Stimulated activated CD8-positive, alpha-beta memory T cell treated with anti-CD3 and anti-CD28 coated beads, Interleukin-15, amount 100 ng/mL, for 1 hour (primary cell): ENCODE results near the gene ELF5.

Experiments used
- DNase-seq: peaks from one replicate; pipeline ENCODE4 v3.0.0-alpha.2; 2020; ENCODE audit warnings: low read depth

Gene ELF5

DNA sequence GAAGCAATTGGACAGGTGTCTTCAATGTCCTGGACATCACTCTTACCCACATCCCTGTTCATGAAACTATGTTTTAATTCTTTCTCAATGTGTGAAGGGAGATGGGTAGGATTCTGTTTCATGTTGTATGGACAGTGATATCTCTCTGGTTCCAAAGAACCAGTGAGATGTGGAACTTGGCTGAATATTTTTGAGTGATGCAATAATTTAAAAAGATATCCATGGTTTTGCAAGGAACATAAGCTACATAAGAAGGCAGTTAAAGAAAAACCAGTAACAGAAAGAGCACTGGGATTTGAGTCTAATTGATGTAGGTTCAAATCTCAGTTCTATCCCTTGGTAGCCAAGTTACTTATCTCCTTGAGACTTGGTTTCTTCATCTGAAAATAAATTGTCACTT is 7.7 kb upstream of the ELF5 start:
- DNase-seq, result no peak

DNA sequence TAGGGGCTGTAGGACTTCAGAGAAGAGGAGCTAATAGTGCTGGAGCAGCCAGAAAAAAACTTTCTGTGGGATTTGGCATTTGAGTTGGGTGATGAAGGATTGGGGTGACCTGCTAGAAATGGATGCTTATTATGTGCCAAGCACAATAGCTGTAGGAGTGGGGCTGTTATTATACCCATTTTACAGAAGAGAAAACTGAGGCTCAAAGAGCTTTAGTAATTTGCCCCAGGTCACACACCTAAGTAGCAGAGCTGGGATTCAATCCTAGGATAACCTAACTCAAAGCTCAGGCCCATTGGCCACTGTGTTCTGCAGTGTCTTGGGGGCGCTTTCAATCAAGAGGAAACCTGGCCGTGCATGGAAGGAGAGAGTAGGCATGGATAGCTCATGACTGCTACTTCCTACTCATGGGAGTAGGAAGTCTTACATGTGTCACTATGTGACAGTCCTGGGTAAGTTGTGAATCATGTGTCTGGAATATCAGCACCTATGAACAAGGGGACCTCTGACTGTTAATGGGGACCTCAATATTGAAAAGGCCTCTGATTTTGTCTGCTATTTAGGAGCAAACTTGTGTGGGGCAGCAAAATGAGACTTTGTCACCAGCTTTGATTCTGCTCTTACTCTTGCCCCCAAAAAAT is 6.1 kb upstream of the ELF5 start:
- DNase-seq, result no peak

DNA sequence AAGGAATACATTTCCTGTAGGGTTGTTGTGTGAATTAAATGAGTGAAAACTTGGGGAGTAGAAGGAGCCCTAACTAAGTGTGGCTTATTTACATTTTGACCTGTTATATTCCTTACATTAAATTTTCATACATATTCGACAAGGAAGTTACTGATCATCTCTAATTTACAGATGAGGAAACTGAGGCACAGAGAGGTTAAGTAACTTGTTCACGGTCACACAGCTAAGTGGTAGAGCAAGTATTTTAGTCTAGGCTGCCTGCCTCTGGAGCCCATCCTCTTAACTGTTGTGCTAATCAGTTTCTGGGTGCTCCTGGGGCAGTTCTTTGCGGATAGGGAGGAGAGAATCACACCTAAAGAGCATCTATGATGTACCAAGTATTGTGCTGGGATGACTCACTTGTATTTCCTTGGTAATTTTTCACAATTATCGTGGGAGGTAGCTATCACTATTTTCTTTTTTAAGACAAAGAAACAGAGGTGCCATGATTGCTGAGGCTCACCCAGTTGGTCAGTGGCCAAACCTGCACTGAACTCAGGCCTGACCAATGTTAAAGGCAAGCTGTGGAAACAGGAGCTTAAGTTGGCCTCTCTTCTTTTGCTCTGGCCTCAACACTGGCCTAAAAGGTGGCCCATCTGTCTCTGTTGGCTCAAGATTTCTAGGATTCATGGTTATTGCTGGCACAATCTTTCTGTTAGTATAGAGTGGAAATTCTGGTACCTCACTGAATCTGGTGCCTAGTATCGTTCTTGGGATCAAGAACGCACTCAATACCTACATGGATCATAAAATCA is 2.9 kb upstream of the ELF5 start:
- no peak for DNase-seq

DNA sequence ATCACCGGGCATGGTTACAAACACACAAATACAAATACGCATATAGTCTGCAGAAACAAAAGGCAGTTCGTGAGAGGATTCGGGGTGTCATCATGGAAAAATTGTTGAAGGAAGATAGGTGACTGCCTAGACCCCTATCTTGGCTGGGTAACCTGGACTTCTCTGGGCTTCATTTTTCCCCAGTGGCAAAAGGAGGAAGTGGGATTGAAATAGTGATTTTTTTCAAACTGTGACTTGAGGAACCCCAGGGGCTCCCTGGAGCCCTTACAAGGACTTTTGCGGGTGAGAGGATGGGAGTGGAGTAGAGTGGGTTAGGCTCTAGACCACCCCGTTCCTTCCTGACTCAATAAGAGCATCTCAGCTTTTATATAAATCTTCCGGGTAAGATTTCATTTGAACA is 1.0 kb upstream of the ELF5 start:
- no peak for DNase-seq

DNA sequence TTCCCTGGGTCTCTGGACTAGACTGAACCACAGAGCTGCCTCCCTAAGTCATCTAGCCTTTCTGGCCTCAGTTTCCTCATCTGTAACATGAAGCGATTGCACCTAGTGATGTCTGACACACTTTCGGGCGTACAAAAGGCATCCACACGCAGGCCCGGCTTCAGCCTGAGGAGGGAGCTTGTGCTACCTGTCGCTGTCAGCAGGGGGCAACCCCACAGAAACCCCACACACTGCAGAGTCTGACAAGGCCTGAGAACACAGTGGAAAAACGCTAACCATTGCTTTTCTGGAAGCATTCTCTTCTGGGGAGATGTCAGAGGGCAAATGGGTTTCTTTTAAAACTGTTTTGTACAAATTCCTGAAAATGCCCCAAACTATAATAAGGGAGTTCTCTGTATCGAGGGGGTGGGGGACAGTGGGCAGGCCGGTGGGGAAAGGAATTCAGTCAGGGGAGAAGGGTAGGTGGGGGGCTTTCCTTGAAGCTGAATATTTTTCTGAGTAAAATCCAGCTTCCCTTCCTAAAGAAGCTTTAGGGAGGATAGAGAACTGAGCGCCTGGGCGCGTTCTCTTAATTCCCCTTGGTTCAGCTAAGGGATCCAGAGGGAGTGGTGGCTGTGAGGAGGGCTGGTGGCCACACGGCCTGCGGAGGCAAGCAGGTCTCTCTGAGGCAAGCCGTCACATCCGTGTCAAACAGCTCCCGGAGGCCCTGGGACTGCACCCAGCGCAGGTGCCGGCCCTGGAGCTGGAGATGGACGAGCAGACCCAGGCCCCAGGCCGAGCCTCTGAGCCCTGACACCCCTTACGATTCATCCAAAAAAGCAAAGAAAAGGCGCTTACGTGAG is 533 bp downstream of the ELF5 start:
- no peak for DNase-seq

DNA sequence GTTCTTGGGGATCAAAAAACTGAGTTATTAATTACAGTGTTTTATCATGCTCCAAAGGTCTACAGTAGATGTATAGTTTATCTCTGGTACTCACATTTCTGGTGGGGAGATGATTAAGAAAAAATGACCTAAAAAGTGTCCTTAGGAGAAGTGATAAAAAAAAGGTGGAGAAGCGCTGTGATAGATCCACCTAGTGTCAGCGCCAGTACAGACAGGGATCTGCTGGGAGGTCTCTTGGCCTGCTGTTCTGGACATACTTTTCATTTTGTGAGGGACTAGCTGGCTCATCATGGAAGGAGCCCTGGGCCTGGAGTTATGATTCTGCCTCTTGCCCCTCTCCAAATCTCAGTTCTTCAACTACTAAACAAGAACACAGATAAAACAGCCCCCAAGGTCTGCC is 2.9 kb downstream of the ELF5 start:
- no peak for DNase-seq

DNA sequence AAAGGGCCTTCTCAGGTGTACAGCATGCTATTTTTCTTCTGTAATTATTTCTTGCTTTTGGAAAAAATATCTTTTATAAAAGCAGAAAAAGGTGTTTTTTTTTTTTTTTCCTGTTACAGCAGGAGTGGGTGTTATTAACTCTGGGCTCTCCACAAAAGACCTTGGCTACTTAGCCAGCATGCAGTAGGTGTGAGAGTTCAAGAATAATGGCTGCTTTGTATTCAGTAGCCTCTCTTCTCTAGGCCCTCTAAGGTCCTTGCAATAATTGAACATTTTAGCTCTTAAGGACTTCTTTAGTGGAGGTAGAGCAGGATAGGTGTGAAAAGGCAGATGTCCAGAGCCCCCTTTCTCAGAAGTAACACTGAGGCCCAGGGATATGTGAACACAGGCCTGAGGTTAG is 3.4 kb downstream of the ELF5 start:
- DNase-seq, result no peak

DNA sequence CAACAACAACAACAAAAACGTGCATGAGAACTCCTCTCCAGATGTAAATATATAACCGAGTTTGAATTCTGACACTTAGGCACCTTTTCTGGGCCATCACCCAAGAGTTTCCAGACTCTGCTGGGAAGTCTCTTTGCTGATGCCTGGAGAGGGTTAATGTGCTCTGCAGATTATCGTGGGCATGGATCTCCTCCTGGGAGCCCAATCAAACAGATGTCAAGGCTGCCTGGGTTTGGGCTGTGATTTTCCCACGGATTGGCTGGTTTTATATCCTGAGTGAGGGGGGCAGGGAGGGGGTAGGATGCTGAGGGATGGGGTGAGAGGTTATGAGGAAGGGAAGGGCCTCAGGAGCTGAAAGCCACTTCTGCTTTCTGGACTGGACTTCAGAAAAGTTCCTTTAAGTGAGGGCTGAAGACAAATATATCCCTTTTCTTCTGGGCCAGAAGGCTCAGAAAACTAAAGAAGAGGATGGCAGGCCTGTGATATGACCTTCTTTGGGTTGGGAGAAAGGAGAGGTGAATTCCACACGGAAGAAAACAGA is 4.2 kb downstream of the ELF5 start:
- no peak for DNase-seq

DNA sequence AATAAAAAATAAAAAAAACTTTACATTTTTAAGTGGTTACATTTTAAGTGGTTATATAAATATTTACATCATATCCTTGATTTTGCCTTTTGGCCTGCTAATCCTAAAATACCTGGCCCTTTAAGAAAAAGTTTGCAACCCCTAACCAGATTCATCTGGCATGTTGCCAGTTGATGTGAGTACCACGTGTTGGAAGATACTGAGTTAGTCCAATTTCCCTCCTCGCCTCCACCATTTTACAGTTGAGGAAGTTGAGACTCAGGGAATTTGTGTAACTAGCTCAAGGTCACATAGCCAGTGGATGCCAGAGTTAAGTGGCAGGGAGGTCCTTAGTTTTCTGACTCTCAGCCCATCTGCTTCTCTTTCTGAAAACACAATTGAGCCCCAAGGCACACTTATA is 5.1 kb downstream of the ELF5 start:
- DNase-seq, result no peak

DNA sequence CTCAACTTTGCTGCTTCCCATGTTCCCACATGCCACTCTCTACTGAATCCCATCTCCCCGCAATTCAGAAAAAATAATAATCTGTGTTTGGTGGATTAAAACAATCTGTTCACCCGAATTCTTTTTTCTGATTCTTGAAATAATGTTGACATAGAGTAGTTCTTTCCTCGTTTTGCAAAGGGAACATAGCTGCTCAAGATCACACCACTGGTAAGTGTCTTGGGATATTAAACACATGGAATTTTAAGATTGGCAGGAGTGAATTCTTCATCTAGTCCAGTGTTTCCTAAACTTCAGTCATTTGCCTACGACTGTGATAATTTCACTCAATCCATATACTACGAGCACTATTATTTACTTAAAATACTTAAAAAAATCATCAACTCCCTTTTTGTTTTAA is 6.0 kb downstream of the ELF5 start:
- DNase-seq, result no peak

DNA sequence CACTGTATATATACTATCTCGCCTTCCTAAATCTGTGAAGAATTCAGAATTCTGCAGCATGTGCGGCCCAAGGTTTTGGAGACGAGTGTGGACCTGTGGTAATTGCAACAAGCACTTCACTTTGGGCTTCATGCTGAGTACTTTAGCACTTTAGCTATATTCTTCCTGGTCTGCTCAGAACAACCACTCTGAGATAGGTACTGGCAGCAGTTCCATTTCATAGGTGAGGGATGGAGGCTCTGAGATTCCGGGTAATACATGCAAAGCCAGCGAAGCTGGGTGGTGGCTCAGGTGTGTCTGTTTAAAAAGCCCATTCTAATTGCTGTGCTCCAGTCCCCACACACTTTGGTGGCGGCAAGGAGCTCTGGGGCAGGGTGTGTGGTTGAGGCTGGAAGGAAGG is 6.4 kb downstream of the ELF5 start:
- DNase-seq, result no peak

DNA sequence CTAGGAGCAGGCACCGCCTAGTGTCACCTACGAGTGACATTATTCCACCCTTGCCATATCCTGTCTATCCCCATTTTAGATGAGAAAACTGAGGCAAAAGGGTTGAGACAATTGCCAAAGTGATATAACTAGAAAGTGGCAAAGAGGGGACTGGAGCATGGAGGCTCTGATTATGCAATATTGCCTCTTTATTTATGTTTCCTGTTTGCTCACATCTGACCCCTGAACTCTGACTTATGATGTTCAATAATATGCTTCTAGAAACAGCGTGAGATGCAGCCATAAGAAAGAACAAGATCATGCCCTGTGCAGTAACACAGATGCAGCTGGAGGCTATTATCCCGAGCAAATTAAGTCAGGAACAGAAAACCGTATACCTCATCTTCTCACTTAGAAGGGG is 7.7 kb downstream of the ELF5 start:
- no peak for DNase-seq

DNA sequence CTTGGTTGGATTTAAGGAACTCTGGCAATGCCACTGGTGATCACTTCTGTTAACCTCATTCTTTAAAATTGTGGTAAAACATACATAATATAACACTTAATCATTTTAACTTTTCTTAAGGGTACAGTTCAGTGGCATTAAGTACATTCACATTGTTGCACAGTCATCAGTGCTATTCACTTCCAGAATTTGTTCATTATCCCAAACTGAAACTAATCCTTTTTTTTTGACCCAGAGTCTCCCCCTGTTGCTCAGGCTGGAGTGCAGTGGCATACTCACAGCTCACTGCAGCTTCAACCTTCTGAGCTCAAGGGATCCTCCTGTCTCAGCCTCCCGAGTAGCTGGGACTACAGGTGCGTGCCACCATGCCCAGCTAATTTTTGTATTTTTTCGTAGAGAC is 10.6 kb downstream of the ELF5 start:
- DNase-seq, result no peak

DNA sequence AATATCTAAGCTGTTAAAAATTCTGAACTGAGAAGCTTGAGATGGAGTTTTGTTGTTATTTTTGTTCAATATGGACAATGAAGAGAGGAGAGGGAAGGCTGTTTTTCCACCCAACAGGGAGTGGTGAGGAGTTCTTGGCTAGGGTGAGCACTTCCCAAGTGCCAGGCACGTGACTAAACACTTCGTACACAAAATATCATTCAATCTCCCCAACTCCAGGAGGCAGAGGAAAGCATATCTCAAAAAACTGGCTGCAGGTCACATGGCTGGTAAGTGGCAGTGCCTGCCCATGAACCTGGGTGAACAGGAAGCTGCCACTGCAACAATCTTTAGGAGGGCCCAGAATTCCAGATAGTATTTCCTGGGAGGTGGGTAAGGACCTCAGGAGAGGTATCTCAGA is 11.6 kb downstream of the ELF5 start:
- no peak for DNase-seq

DNA sequence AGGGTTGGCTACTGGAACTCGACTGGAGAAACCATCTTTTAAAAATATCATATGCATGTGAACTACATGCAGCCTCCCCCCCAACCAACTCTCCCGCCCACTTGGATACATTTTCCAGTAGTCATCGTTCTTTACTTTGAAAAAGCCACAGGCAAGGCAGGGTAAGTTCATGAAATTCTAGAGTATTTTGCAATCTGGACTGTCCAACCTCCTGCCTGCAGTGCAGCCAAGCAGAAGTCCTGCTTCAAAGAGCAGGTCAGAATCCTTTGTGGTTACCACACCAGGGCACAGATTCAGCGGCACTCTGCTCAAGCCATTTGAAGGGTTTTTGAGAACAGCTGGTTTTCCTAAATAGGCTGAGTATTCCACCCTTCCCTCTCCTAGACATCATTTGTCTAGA is 12.1 kb downstream of the ELF5 start:
- no peak for DNase-seq

DNA sequence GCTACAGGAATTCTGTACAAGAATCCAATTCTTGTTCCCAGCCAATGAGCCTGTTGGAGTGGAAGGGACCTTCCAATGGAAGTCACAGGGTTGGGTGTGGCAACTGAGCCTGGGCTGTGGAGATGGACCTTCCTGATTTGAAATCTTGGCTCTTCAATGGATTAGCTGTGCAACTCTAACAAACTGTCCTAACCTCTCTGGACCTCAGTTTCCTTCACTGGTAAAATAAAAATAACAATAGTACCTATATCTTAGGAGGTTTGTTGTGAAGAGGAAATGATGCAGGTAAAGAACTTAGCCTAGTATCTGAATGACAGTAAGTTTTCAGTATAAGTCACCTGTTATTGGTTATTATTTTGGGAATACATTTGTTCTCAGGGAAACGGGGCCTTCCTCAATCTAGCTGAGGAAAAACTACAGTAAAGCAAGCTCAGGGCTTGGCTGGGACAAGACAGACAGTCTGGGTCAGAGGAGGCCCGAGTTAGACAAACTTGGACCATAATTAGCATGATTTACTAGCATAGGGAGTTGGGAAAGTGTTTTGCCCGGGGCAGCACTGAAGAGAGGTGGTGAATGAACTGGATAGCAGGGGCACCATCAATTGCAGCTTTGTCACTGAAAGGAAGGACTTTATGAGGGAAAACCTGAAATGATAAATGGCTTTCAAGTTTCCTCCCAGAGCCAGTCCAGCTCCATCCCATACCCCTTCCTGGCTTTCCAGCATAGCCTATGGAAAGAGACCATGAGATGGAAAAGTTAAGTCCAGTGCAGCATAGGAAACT is 13.7 kb downstream of the ELF5 start:
- no peak for DNase-seq

DNA sequence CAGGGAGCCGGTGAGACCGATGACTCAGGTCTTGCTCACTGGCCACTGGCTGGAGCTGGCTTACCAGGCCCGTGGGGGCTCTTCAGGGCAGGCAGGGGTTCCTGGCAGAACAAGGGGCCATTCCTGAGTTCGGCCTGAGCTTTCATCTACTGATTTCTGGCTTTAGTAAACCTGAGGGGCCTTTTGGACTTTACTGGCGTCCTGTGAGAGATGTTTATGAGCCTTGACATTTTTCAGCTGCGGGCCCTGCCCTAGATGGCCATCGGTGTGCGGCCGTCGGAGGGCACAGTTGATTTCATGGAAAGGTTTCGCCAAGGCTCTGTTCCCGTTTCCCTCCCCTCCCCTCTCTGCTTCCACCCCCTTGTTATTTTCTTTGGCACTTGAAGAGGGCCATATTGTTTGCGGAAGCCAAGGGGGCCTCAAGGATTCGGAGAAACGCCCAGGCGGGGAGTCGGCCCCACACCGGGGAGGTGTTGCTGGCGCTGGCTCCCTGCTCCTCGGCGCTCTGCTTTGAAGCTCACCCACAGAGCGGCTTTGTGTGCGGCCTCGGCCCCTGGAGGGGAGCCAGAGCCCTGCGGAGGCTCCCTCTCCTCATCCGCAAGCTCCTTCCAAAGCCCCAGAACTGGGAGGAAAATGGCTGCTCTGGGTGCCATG is 17.7 kb downstream of the ELF5 start:
- DNase-seq, result no peak

DNA sequence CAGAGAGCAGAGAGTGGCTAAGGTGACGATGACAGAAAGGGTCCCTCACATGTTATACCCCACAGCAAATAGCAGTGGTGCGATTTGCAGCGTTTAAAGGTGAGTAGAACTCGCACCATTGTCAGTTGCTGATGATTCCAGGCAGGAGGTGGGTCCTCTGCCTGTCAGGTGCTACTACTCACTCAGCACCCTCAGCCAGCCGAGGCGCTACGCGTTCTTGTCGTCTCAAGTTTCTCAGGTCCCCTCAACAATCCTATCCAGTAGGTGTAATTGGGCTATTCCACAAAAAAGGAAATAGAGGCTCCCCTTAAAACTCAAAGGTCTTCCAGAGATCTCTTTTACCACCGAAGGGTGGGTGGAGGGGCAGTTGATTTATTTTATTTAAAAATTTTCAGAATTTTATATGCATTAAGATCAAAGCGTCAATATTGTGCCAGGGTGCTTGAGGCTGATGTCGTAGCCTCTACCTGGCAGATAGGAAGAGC is 18.3 kb downstream of the ELF5 start:
- DNase-seq, result no peak

DNA sequence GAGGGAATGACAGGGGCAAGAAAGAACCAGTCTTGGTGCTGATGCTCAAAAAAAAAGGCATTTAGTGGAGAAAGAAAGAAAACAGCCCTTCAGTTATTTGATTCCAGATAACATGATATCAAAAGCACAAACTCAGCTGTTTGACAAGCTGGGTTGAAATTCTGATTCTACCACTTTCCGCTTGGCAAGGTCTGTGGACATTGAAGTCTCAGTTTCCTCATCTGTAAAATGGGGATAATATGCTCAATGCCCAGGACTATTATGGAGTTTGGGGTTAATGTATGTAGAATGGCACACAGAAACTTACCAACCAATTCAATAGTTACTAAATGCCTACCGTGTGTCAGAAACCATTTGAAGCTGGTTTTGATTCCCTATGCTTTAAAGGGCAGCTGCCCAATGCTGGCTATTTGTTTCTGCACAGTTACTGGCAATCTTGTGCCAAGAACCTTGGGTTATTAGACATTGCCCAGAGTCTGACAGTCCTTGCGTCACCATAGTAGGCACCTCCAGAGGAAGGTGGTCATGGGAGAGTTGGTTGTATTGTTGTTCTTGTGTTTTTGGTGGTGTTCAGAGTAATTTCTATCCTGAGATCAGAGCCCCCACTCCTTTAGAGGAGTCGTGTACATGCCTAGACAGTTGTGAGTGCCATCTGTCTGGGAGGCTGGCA is 19.5 kb downstream of the ELF5 start:
- DNase-seq, result no peak

DNA sequence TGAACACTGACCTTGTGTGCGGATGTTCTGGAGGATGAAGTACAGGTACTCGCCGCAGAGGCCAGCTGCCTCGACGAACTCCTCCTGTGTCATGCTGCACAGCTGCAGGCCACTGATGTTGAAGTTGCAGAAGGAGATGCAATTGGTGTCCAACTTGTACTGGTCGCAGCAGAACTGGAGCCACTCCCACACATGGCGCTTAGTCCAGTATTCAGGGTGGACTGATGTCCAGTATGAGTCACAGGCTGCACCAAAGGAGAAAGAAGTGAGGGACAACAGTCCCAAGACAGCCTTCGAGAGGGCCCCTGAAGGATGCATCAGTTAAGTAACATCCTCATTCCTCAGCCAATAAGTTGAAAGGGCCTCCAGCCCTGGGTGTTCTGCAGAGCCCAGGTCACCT is 20.1 kb downstream of the ELF5 start:
- no peak for DNase-seq
